ACC112 (cell line): ENCODE data around the gene LILRB4.
"Not testable (repeated sequence)": the region's sequence is repeated elsewhere in the genome, so short reads cannot be mapped to it uniquely, and the experiment has no call there.

Experiments
- H2AFZ ChIP-seq: fragments of 200-600 bp; sonication (generic); one replicate; pipeline ENCODE4 v1.6.0; 2017; ENCODE audit warnings: antibody characterized with exemption, low read length; ENCODE audit not compliant: unreplicated experiment
- H3K27ac ChIP-seq: fragments of 200-600 bp; sonication (generic); 2 replicates; pipeline ENCODE4 v1.5.1; 2014; ENCODE audit warnings: low read depth, mild to moderate bottlenecking, antibody characterized with exemption, low read length, moderate library complexity
- H3K27me3 ChIP-seq: fragments of 200-600 bp; sonication (generic); 2 replicates; pipeline ENCODE4 v1.6.1; 2014; ENCODE audit warnings: mild to moderate bottlenecking, antibody characterized with exemption, low read length, moderate library complexity, mixed read lengths; ENCODE audit not compliant: insufficient read depth
- H3K36me3 ChIP-seq: fragments of 200-600 bp; sonication (generic); 2 replicates; pipeline ENCODE4 v1.6.1; 2016; ENCODE audit warnings: mild to moderate bottlenecking, antibody characterized with exemption, low read length, moderate library complexity, mixed read lengths; ENCODE audit not compliant: insufficient read depth
- H3K4me1 ChIP-seq: fragments of 200-600 bp; sonication (generic); one replicate; pipeline ENCODE4 v1.6.1; 2016; ENCODE audit warnings: low read length, mixed read lengths; ENCODE audit not compliant: insufficient read depth, unreplicated experiment, control insufficient read depth
- H3K4me3 ChIP-seq: fragments of 200-600 bp; sonication (generic); 2 replicates; pipeline ENCODE4 v1.5.1; 2014; ENCODE audit warnings: mild to moderate bottlenecking, low read depth, low read length
- H3K79me2 ChIP-seq: fragments of 200-600 bp; sonication (generic); one replicate; pipeline ENCODE4 v1.6.0; 2016; ENCODE audit warnings: low read length; ENCODE audit not compliant: control insufficient read depth, unreplicated experiment, insufficient read depth

The LILRB4 gene

DNA sequence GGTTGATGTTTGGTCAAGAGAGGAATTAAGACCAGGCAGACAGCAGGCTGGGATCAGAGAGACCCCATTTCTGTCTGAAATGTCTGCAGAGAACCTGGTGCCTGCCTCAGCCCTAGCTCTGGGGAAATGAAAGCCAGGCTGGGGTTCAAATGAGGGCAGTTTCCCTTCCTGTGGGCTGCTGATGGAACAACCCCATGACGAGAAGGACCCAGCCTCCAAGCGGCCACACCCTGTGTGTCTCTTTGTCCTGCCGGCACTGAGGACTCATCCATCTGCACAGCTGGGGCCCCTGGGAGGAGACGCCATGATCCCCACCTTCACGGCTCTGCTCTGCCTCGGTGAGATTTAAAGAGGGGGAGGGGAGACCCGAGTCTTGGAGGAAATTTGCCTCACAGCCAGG, at the start of gene LILRB4:
LILRB4 (plus strand) TSS at position 256 of the 400 bp plus-strand sequence; CDS start at position 305, 49 bp downstream.
- Histone ChIP-seq H2AFZ (no peak within 1 kb of the TSS), H3K36me3 (no peaks in the 10 kb centered on the region)

DNA sequence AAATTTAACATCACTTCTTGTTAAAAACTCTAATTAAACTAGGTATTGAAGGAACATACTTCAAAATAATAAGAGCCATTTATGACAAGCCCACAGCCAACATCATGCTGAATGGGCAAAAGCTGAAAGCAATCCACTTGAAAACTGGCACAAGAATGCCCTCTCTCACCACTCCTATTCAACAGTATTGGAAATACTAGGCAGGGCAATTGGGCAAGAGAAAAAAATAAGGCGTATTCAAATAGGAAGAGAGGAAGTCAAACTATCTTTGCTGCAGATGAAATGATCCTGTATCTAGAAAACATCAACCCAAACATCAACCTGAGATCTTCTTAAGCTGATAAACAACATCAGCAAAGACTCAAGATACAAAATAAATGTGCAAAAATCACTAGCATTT, 48.1 kb upstream of the LILRB4 start:
- H3K27me3 ChIP-seq, result no peaks in the 10 kb centered on the region
- no peak overlapping the region for H2AFZ ChIP-seq
- H3K4me3 ChIP-seq, result no peak overlapping the region
- H3K36me3 ChIP-seq, result no peaks in the 10 kb centered on the region
- no peak overlapping the region for H3K27ac ChIP-seq
- no peaks in the 10 kb centered on the region for H3K4me1 ChIP-seq
- no peaks in the 10 kb centered on the region for H3K79me2 ChIP-seq

More for the DNA sequence above, at the start of gene LILRB4:
- Histone ChIP-seq H3K27me3 (no peaks in the 10 kb centered on the region), H3K4me1 (no peaks in the 10 kb centered on the region), H3K27ac (no peak within 1 kb of the TSS), H3K4me3 (no peak within 1 kb of the TSS), H3K79me2 (no peaks in the 10 kb centered on the region)

DNA sequence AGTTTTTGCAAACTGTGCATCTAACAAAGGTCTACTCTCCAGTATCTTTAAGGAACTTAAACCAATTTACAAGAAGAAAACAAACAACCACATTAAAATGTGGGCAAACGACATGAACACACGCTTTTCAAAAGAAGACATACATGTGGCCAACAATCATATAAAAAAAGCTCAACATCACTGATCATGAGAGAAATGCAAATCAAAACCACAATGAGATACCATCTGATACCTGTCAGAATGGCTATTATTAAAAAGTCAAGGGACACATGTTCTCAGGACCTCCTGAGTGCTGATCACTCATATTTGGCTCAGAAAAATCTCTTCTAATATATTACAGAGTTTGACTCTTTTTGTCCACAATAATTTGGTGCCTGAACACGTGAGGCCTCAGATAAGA, 46.7 kb upstream of the LILRB4 start:
- Histone ChIP-seq H2AFZ (no peak overlapping the region), H3K4me3 (no peak overlapping the region), H3K27me3 (no peaks in the 10 kb centered on the region), H3K36me3 (no peaks in the 10 kb centered on the region), H3K4me1 (no peaks in the 10 kb centered on the region), H3K27ac (no peak overlapping the region), H3K79me2 (no peaks in the 10 kb centered on the region)

GRCh38 chr19:54616821-54617560, 45.8 kb upstream of the LILRB4 start:
- no peak overlapping the region for H3K4me3 ChIP-seq
- no peaks in the 10 kb centered on the region for H3K36me3 ChIP-seq
- no peak overlapping the region for H3K27ac ChIP-seq
- H3K79me2 ChIP-seq, result no peaks in the 10 kb centered on the region
- H2AFZ ChIP-seq, result no peak overlapping the region
- no peaks in the 10 kb centered on the region for H3K4me1 ChIP-seq
- H3K27me3 ChIP-seq, result no peaks in the 10 kb centered on the region

DNA sequence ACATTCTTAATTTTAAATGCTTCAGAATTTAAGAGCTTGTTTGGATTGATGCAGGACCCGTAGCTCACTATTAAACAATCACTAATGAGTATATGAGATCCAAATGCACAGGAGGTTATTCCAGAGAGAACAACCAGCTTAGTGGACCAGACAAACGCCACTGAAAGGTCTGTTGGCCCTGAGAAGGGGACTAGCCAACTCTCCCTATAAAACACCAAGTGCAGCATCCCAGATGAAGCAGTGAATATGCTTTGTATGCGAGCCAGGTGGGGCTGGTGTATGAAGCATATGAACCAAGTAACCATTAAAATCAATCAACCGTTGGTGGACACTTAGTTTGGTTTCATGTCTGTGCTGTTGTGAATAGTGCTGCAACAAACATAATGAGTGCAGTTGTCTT, 42.3 kb upstream of the LILRB4 start:
- Histone ChIP-seq H3K4me3 (no peak overlapping the region), H3K36me3 (no peaks in the 10 kb centered on the region), H3K79me2 (no peaks in the 10 kb centered on the region), H3K27me3 (no peaks in the 10 kb centered on the region), H2AFZ (no peak overlapping the region), H3K27ac (no peak overlapping the region), H3K4me1 (no peaks in the 10 kb centered on the region)

- no peaks in the 10 kb centered on the region for H3K36me3 ChIP-seq
- no peak overlapping the region for H3K27ac ChIP-seq
- H3K79me2 ChIP-seq, result no peaks in the 10 kb centered on the region
- H3K4me3 ChIP-seq, result no peak overlapping the region
- H3K4me1 ChIP-seq, result no peaks in the 10 kb centered on the region
- no peak overlapping the region for H2AFZ ChIP-seq
- no peaks in the 10 kb centered on the region for H3K27me3 ChIP-seq
Observed at GRCh38 chr19:54622431-54622830, 40.4 kb upstream of the LILRB4 start.

GRCh38 chr19:54624234-54624633, 38.6 kb upstream of the LILRB4 start:
- not testable (repeated sequence) for H3K79me2 ChIP-seq, H3K4me1 ChIP-seq, H3K4me3 ChIP-seq, H3K27me3 ChIP-seq, H3K36me3 ChIP-seq, H2AFZ ChIP-seq, H3K27ac ChIP-seq

GRCh38 chr19:54624934-54625730, 37.7 kb upstream of the LILRB4 start:
- not testable (repeated sequence) for H3K4me3 ChIP-seq, H3K4me1 ChIP-seq, H3K27me3 ChIP-seq, H3K27ac ChIP-seq, H2AFZ ChIP-seq, H3K36me3 ChIP-seq, H3K79me2 ChIP-seq

DNA sequence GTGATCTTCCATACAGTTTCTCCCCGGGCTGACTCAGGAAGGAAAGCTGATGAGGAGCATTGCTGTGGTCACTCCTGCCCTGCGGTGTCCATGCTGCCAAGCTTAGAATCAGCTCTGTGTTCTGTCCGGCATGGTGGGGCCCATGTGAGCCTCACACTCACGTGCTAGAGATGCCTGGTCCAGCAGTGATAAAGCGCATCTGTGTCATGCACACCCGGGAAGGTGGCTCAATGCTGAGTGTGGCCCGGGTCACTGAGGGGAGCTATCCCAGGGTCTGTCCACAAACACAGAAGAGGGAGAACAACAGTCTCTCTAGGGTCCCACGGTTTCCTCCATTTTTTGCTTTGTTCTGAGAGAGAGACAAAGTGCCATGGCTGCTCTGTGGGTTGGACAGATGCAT, 36.0 kb upstream of the LILRB4 start:
- Histone ChIP-seq H3K4me1 (no peaks in the 10 kb centered on the region), H3K27me3 (no peaks in the 10 kb centered on the region), H3K4me3 (no peak overlapping the region), H3K27ac (no peak overlapping the region), H3K79me2 (no peaks in the 10 kb centered on the region), H2AFZ (no peak overlapping the region), H3K36me3 (no peaks in the 10 kb centered on the region)

DNA sequence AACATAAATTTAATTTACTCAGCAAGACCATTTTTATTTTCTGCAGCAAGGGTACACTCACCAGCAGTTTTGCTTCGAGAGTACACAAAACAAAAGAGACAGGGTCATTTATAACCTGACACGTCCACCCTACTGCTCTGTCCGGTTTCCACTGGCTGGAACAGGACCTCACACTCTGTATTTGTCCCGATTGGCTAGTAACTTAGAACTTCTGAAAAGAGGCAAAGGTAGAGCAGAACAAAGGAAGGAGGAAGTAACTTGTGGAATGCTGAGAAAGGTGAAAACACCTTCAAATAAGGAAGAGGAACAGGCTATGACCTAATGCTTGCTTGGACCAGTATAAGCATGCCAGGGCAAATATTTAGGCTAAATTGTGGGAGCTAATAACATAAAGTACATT, 34.9 kb upstream of the LILRB4 start:
- not testable (repeated sequence) for H3K36me3 ChIP-seq, H3K79me2 ChIP-seq, H2AFZ ChIP-seq, H3K27me3 ChIP-seq, H3K4me1 ChIP-seq, H3K4me3 ChIP-seq, H3K27ac ChIP-seq

- H3K79me2 ChIP-seq, H3K4me3 ChIP-seq, H3K36me3 ChIP-seq, H2AFZ ChIP-seq, H3K27ac ChIP-seq, H3K27me3 ChIP-seq, H3K4me1 ChIP-seq: not testable (repeated sequence)
Observed at GRCh38 chr19:54630262-54630661, 32.5 kb upstream of the LILRB4 start, which contains the start of gene LILRB1. Gene LILRB1, plus strand, starts transcription at chr19:54630484. Its CDS starts 590 bp downstream, at chr19:54631074.
